ENCODE data around the gene VOPP1. TPM values are rescaled to one million over a fixed set of nuclear protein-coding genes. Genes with fewer than 3 reads are reported as not detected.

The VOPP1 gene
- total and polyA plus RNA-seq, 2 donors (not counting 3 experiments of a cell fraction or from before 2014, with no cell fraction given): 85.6 to 154 TPM

DNA sequence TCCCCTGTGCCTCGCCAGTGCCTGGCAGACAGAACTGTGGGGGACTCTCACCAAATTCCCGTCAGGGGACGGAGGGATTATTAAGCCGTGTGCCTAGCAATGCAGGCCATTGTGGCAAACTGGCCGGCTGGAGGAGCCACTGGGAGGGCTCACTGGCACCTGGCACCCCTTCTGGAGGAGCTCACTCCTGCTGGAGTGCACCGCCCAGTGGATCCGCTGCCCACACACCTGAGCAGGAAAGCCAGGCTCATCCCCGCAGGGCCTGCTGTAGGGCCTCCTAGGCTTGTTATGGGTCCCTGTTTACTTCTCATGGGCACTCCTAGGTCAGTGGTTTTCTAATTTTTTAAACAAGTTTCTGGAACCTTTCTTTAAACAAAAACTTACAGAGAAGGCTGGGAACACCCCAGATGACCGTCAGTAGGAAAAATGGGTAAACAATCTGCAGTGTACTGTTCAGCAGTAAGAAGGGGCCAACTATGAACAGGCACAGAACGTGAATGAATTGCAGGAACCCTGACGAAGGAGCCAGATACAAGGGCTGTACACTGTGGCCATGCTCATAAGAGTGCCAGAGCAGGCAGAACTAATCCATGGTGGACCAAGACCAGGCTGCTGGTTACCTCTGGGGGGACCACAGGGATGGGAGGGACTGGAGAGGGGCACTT, 142.3 kb downstream of the VOPP1 start:
- dilution Hi-C loops (cut with MboI; ENCODE audit: extremely low pct_ligation_motif_present, low sequenced_read_pairs): no loop called here

DNA sequence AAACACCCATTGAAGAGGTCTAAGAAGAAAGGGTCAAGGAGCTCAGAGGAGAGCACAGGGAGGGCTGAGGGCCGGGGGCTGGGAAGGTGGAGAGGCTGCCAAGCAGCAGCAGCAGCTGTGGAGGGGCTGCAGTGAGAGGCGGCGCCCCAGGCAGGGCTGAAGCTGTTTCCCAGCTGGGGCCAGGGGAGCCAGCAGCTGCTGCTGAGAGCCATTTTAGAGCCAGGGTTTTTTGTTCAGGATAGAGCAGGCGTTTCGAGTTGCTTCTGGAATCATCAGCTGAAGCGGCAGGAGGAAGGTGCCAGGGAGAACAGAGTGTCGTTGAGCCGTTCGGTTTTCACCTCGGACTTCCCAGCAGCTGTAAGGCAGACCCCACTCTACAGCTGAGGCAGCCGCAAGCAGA, 144.5 kb downstream of the VOPP1 start:
- peaks cover 15% of the 10 kb centered on the region for H3K4me1 ChIP-seq (ENCODE audit: control insufficient read depth, extremely low read depth, insufficient read depth, low read length)
- H3K9me3 ChIP-seq (replicated peaks; ENCODE audit: control insufficient read depth, insufficient read depth, low read length): no peaks in the 10 kb centered on the region
- H3K9ac ChIP-seq (replicated peaks; ENCODE audit: extremely low read depth, insufficient read depth, low read length): no peak overlapping the region
- FAIRE-seq (no peak), DNase-seq (ENCODE audit: low read depth, low spot score) (no peak)
- no peaks in the 10 kb centered on the region for H3K79me2 ChIP-seq (ENCODE audit: control insufficient read depth, insufficient read depth, low read length)
- dilution Hi-C loops (cut with MboI; ENCODE audit: extremely low pct_ligation_motif_present, low sequenced_read_pairs) (no loop called here), intact Hi-C loops (cut with micrococcal nuclease) (no loop called here)
- BruUV-seq (replicated peaks): no TSS peak
- no peaks in the 10 kb centered on the region for H4K20me1 ChIP-seq (replicated peaks; ENCODE audit: control insufficient read depth, extremely low read depth, insufficient read depth, low read length)
- ChIA-PET CTCF (interaction anchor here (0.8 to 3.4 kb wide), 6 partner anchors 10 to 172 kb away, joined by 3 to 10 read pairs (median 4); no protein-coding TSS in a partner anchor), POLR2A (no interaction called here)
- H3K27ac ChIP-seq (ENCODE audit: insufficient read depth, low read depth, low read length): no peak overlapping the region
- no peaks in the 10 kb centered on the region for H3K27me3 ChIP-seq (ENCODE audit: control insufficient read depth in 2 of 2, insufficient read depth in 2 of 2, low read length in 2 of 2)
- H3K9me1 ChIP-seq (replicated peaks; ENCODE audit: control insufficient read depth, extremely low read depth, insufficient read depth, low read length): no peaks in the 10 kb centered on the region
- H3K4me3 ChIP-seq (replicated peaks in 1 of 3; ENCODE audit: insufficient read depth in 1 of 3, low read depth in 1 of 3, low read length in 3 of 3): no peak overlapping the region
- peaks cover 0 to 8% of the 10 kb centered on the region in 2 experiments for H3K36me3 ChIP-seq (ENCODE audit: control insufficient read depth in 2 of 2, extremely low read depth in 1 of 2, insufficient read depth in 2 of 2, low read length in 2 of 2)
- TF ChIP-seq POLR2AphosphoS5 (IDR thresholded peaks at IDR 0.05; ENCODE audit: insufficient read depth, low read depth, low read length) (no peak), GATA2 (IDR thresholded peaks at IDR 0.05; ENCODE audit: insufficient read depth, insufficient read length, low read depth, low read length) (no peak), POLR2A (IDR thresholded peaks at IDR 0.05; ENCODE audit: low read depth, low read length) (no peak), JUN (IDR thresholded peaks at IDR 0.05; ENCODE audit: borderline replicate concordance, insufficient read depth, insufficient read length, low read depth) (no peak), MYC (IDR thresholded peaks at IDR 0.05; ENCODE audit: low read depth, low read length) (no peak), FOS (IDR thresholded peaks at IDR 0.05; ENCODE audit: borderline replicate concordance, insufficient read depth, low read length) (no peak), EZH2 (IDR thresholded peaks at IDR 0.05; ENCODE audit: borderline replicate concordance, low read depth, low read length, severe bottlenecking) (no peak)
- TF ChIP-seq, protein P1, sequence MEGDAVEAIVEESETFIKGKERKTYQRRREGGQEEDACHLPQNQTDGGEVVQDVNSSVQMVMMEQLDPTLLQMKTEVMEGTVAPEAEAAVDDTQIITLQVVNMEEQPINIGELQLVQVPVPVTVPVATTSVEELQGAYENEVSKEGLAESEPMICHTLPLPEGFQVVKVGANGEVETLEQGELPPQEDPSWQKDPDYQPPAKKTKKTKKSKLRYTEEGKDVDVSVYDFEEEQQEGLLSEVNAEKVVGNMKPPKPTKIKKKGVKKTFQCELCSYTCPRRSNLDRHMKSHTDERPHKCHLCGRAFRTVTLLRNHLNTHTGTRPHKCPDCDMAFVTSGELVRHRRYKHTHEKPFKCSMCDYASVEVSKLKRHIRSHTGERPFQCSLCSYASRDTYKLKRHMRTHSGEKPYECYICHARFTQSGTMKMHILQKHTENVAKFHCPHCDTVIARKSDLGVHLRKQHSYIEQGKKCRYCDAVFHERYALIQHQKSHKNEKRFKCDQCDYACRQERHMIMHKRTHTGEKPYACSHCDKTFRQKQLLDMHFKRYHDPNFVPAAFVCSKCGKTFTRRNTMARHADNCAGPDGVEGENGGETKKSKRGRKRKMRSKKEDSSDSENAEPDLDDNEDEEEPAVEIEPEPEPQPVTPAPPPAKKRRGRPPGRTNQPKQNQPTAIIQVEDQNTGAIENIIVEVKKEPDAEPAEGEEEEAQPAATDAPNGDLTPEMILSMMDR (IDR thresholded peaks at IDR 0.05; ENCODE audit: extremely low read depth in 1 of 2, insufficient read depth in 1 of 2, low read depth in 1 of 2, low read length in 2 of 2): no peak
- TF ChIP-seq, protein P2, sequence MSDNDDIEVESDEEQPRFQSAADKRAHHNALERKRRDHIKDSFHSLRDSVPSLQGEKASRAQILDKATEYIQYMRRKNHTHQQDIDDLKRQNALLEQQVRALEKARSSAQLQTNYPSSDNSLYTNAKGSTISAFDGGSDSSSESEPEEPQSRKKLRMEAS (IDR thresholded peaks at IDR 0.05; ENCODE audit: insufficient read depth, insufficient read length): no peak
- H2AFZ ChIP-seq (ENCODE audit: low read depth, low read length): no peak overlapping the region
- H3K4me2 ChIP-seq (ENCODE audit: insufficient read depth, low read length): no peak overlapping the region

More for the DNA sequence above, 142.3 kb downstream of the VOPP1 start:
- no peaks in the 10 kb centered on the region for H3K9me1 ChIP-seq (replicated peaks; ENCODE audit: control insufficient read depth, extremely low read depth, insufficient read depth, low read length)
- no peak overlapping the region for H3K4me2 ChIP-seq (ENCODE audit: insufficient read depth, low read length)
- no peaks in the 10 kb centered on the region for H3K79me2 ChIP-seq (ENCODE audit: control insufficient read depth, insufficient read depth, low read length)
- TF ChIP-seq, protein P1 (IDR thresholded peaks at IDR 0.05; ENCODE audit: extremely low read depth in 1 of 2, insufficient read depth in 1 of 2, low read depth in 1 of 2, low read length in 2 of 2): no peak
- H3K9ac ChIP-seq (replicated peaks; ENCODE audit: extremely low read depth, insufficient read depth, low read length): no peak overlapping the region
- no peak for DNase-seq (ENCODE audit: low read depth, low spot score)
- H2AFZ ChIP-seq (ENCODE audit: low read depth, low read length): no peak overlapping the region
- H4K20me1 ChIP-seq (replicated peaks; ENCODE audit: control insufficient read depth, extremely low read depth, insufficient read depth, low read length): no peaks in the 10 kb centered on the region
- H3K9me3 ChIP-seq (replicated peaks; ENCODE audit: control insufficient read depth, insufficient read depth, low read length): no peaks in the 10 kb centered on the region
- ChIA-PET CTCF (interaction anchor here (3.4 kb wide), 1 partner anchor 14 kb away, joined by 10 read pairs; no protein-coding TSS in a partner anchor), POLR2A (no interaction called here)
- no peaks in the 10 kb centered on the region for H3K27me3 ChIP-seq (ENCODE audit: control insufficient read depth in 2 of 2, insufficient read depth in 2 of 2, low read length in 2 of 2)
- H3K4me3 ChIP-seq (replicated peaks in 1 of 3; ENCODE audit: insufficient read depth in 1 of 3, low read depth in 1 of 3, low read length in 3 of 3): no peak overlapping the region
- no peak for FAIRE-seq
- intact Hi-C loops (cut with micrococcal nuclease): no loop called here
- no TSS peak for BruUV-seq (replicated peaks)
- H3K4me1 ChIP-seq (ENCODE audit: control insufficient read depth, extremely low read depth, insufficient read depth, low read length): no peaks in the 10 kb centered on the region
- H3K36me3 ChIP-seq (ENCODE audit: control insufficient read depth in 2 of 2, extremely low read depth in 1 of 2, insufficient read depth in 2 of 2, low read length in 2 of 2): peaks cover 0 to 8% of the 10 kb centered on the region in 2 experiments
- H3K27ac ChIP-seq (ENCODE audit: insufficient read depth, low read depth, low read length): no peak overlapping the region
